Osteocyte (in vitro differentiated cells): ENCODE results near the gene ARFGAP1. TPM values are rescaled to one million over a fixed set of nuclear protein-coding genes. Genes with fewer than 3 reads are reported as not detected.

Experiments used
- DNase-seq: peaks from one replicate; pipeline ENCODE4 v3.0.0; 2021; ENCODE audit warnings: mixed read lengths; ENCODE audit not compliant: unreplicated experiment; ENCODE audit errors: extremely low spot score
- H3K27ac Mint-ChIP-seq: one replicate; pipeline ENCODE4 v1.8.0; 2021; ENCODE audit warnings: mild to moderate bottlenecking, mixed read lengths; ENCODE audit not compliant: unreplicated experiment
- H3K27me3 Mint-ChIP-seq: one replicate; pipeline ENCODE4 v1.8.0; 2021; ENCODE audit warnings: mixed read lengths; ENCODE audit not compliant: unreplicated experiment
- H3K36me3 Mint-ChIP-seq: one replicate; pipeline ENCODE4 v1.8.0; 2021; ENCODE audit warnings: mixed read lengths; ENCODE audit not compliant: unreplicated experiment
- H3K4me1 Mint-ChIP-seq: one replicate; pipeline ENCODE4 v1.8.0; 2021; ENCODE audit warnings: mixed read lengths; ENCODE audit not compliant: unreplicated experiment
- H3K4me3 Mint-ChIP-seq: one replicate; pipeline ENCODE4 v1.8.0; 2021; ENCODE audit warnings: mild to moderate bottlenecking, moderate library complexity, mixed read lengths; ENCODE audit not compliant: unreplicated experiment
- H3K9me3 Mint-ChIP-seq: one replicate; pipeline ENCODE4 v1.8.0; 2021; ENCODE audit warnings: mixed read lengths; ENCODE audit not compliant: unreplicated experiment
- CTCF ChIP-seq: fragments of 200-600 bp; sonication (generic); IDR thresholded peaks from 2 replicates; pipeline ENCODE4 v1.5.0; 2021; ENCODE audit warnings: antibody characterized with exemption, mild to moderate bottlenecking, moderate library complexity
- microRNA-seq: library from miRNA; unstranded; fragments of <30 nt; microRNA quantifications from one replicate; pipeline ENCODE4 v1.1.0, GENCODE V29; 2020; ENCODE audit not compliant: unreplicated experiment
- total RNA-seq: library from RNA; stranded (reverse); gene quantifications from 2 replicates; pipeline ENCODE4 v1.2.1, GENCODE V29; 2021

Gene ARFGAP1
- total RNA-seq, 1 donor from 2014 or later: 119 TPM

- peaks cover 30% of the 10 kb centered on the region for H3K27me3 Mint-ChIP-seq
- no peak overlapping the region for H3K4me3 Mint-ChIP-seq
- no peak overlapping the region for H3K27ac Mint-ChIP-seq
- H3K9me3 Mint-ChIP-seq: peaks cover 3% of the 10 kb centered on the region
- no peak for DNase-seq
- no peak for TF ChIP-seq CTCF
- H3K4me1 Mint-ChIP-seq: peaks cover 26% of the 10 kb centered on the region
- no peaks in the 10 kb centered on the region for H3K36me3 Mint-ChIP-seq
Observed at GRCh38 chr20:63335711-63336110, 63.1 kb downstream of the ARFGAP1 start.

- Mint-ChIP-seq H3K36me3 (no peaks in the 10 kb centered on the region), H3K4me3 (no peak overlapping the region), H3K4me1 (peaks cover 26% of the 10 kb centered on the region), H3K27ac (no peak overlapping the region), H3K27me3 (peaks cover 36% of the 10 kb centered on the region), H3K9me3 (peaks cover 3% of the 10 kb centered on the region)
- no peak for DNase-seq
- TF ChIP-seq CTCF: no peak
Observed at GRCh38 chr20:63336232-63336752, 63.7 kb downstream of the ARFGAP1 start.

- Mint-ChIP-seq H3K9me3 (no peaks in the 10 kb centered on the region), H3K27ac (peak overlapping the region; percentile 4)
Observed at GRCh38 chr20:63337786-63338420, 65.3 kb downstream of the ARFGAP1 start.

More at GRCh38 chr20:63337786-63338420, 65.3 kb downstream of the ARFGAP1 start:
- Mint-ChIP-seq H3K4me3 (no peak overlapping the region), H3K4me1 (peaks cover 26% of the 10 kb centered on the region), H3K36me3 (no peaks in the 10 kb centered on the region), H3K27me3 (peaks cover 48% of the 10 kb centered on the region)
- no peak for TF ChIP-seq CTCF
- DNase-seq: no peak

Small RNAs within 50 kb of the gene (microRNA-seq; reads per million reads assigned to microRNA genes)
- gene MIR3196 (not detected), gene MIR4326 (3.8 reads per million)

Other genes with a start within 250 kb of the ARFGAP1 start
- gene YTHDF1, start 56.7 kb upstream of the ARFGAP1 start, total RNA-seq: 44.9 and 46.8 TPM in 2 replicates
- not detected in 2 replicates for gene BIRC7, start 36.9 kb upstream of the ARFGAP1 start, total RNA-seq
- 0.62 TPM in 1 of 2 replicates, not detected in the other for gene NKAIN4, start 18.4 kb upstream of the ARFGAP1 start, total RNA-seq
- not detected in 2 replicates for gene COL20A1, start 20.4 kb downstream of the ARFGAP1 start, total RNA-seq
- not detected in 2 replicates for gene CHRNA4, start 88.5 kb downstream of the ARFGAP1 start, total RNA-seq
- not detected in 2 replicates for gene KCNQ2, start 199.8 kb downstream of the ARFGAP1 start, total RNA-seq
- gene EEF1A2, start 226.3 kb downstream of the ARFGAP1 start, total RNA-seq: 0.56 and 0.68 TPM in 2 replicates
- 220 and 239 TPM in 2 replicates for gene PPDPF, start 248.0 kb downstream of the ARFGAP1 start, total RNA-seq